Esophagus muscularis mucosa (tissue), 3 donors: ENCODE measurements around the gene STPG2.

Experiments
- POLR2A ChIP-seq: fragments of 450-650 bp; IDR thresholded peaks from one replicate; pipeline ENCODE4 v1.6.1; 2017; ENCODE audit warnings: antibody characterized with exemption, moderate library complexity, mild to moderate bottlenecking, low read depth
- POLR2AphosphoS5 ChIP-seq, 2 donors: sonication (generic); formaldehyde crosslinking; IDR thresholded peaks; one replicate each; pipeline ENCODE4 v1.6.1; 2017; ENCODE audit warnings: antibody characterized with exemption in 2 of 2
- TF ChIP-seq, protein P1 (sequence below), 3 experiments: fragments of 200-600 bp in 2 of 3; fragments of 450-650 bp in 1 of 3; sonication (generic) in 2 of 3; IDR thresholded peaks; one replicate each; pipeline ENCODE4 v1.5.1; 2017 to 2019; ENCODE audit warnings: antibody characterized with exemption in 3 of 3, mild to moderate bottlenecking in 2 of 3, moderate library complexity in 1 of 3

DNA sequence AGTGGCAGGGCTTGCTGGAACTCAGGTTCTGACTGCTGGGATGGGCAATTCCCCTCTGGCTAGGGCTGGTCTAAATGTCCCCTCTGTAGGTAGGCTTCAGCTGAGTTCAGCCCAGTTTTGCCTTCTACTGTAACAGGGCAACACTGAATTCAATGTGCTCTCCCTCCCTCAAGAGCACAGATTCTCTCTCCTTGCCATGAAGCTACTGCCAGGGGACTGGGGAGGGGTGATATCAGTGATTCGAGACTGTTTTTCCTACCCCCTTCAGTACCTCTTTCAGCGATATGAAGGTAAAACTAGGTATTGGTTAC is 23.4 kb upstream of the STPG2 start:
- TF ChIP-seq, protein P1, sequence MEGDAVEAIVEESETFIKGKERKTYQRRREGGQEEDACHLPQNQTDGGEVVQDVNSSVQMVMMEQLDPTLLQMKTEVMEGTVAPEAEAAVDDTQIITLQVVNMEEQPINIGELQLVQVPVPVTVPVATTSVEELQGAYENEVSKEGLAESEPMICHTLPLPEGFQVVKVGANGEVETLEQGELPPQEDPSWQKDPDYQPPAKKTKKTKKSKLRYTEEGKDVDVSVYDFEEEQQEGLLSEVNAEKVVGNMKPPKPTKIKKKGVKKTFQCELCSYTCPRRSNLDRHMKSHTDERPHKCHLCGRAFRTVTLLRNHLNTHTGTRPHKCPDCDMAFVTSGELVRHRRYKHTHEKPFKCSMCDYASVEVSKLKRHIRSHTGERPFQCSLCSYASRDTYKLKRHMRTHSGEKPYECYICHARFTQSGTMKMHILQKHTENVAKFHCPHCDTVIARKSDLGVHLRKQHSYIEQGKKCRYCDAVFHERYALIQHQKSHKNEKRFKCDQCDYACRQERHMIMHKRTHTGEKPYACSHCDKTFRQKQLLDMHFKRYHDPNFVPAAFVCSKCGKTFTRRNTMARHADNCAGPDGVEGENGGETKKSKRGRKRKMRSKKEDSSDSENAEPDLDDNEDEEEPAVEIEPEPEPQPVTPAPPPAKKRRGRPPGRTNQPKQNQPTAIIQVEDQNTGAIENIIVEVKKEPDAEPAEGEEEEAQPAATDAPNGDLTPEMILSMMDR (IDR thresholded peaks at IDR 0.05) = no peak
- TF ChIP-seq POLR2AphosphoS5 (IDR thresholded peaks at IDR 0.05) = no peak
- no peak for TF ChIP-seq POLR2A
